Astrocyte (in vitro differentiated cells and primary cell): Measurements from ENCODE around the gene TRIL.

Experiments used
- EZH2 ChIP-seq: IDR thresholded peaks from 2 replicates; pipeline ENCODE4 v1.6.1; 2012; ENCODE audit warnings: mild to moderate bottlenecking, low read length, inconsistent platforms; ENCODE audit not compliant: insufficient read depth
- TF ChIP-seq, protein P1 (sequence below): IDR thresholded peaks from 2 replicates; pipeline ENCODE4 v1.5.1; 2011; ENCODE audit warnings: low read depth, mild to moderate bottlenecking, inconsistent platforms, low read length, moderate library complexity; ENCODE audit not compliant: insufficient read depth

DNA sequence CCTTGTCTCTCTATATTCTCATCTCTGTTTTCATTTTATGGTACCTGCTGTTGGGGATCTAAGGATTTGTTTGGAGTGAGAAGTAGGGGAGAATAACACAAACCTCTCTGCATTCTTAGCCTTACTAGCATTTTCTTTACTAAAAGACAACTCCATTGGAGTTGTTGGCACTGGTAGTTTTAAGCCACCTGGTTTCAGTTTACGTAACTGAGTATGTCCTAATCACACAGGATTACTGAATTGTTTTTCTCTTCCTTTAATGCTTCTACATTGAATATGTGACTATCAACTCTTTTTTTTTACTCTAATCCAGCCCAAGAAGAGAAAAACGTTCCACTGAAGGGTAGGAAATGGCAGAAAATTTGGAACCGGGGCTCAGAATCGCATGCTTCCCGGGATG, 30.0 kb upstream of the TRIL start:
- TF ChIP-seq, protein P1, sequence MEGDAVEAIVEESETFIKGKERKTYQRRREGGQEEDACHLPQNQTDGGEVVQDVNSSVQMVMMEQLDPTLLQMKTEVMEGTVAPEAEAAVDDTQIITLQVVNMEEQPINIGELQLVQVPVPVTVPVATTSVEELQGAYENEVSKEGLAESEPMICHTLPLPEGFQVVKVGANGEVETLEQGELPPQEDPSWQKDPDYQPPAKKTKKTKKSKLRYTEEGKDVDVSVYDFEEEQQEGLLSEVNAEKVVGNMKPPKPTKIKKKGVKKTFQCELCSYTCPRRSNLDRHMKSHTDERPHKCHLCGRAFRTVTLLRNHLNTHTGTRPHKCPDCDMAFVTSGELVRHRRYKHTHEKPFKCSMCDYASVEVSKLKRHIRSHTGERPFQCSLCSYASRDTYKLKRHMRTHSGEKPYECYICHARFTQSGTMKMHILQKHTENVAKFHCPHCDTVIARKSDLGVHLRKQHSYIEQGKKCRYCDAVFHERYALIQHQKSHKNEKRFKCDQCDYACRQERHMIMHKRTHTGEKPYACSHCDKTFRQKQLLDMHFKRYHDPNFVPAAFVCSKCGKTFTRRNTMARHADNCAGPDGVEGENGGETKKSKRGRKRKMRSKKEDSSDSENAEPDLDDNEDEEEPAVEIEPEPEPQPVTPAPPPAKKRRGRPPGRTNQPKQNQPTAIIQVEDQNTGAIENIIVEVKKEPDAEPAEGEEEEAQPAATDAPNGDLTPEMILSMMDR, result no peak
- TF ChIP-seq EZH2, result no peak
